Stimulated activated CD8-positive, alpha-beta memory T cell treated with anti-CD3 and anti-CD28 coated beads, Interleukin-7, amount 100 ng/mL, for 1 hour (primary cell): ENCODE results near the gene RXRA.

Experiments
- DNase-seq, 2 donors: peaks; one replicate each; pipeline ENCODE4 v3.0.0-alpha.2; 2020; ENCODE audit warnings: low read depth in 2 of 2

Gene RXRA

GRCh38 chr9:134416385-134417015 is 90.2 kb downstream of the RXRA start:
- no peak for DNase-seq

- DNase-seq, result no peak
Measured at GRCh38 chr9:134418354-134418753, 92.1 kb downstream of the RXRA start.

GRCh38 chr9:134419000-134419683 is 92.9 kb downstream of the RXRA start:
- no peak for DNase-seq

GRCh38 chr9:134419684-134420076 is 93.4 kb downstream of the RXRA start:
- DNase-seq, result no peak

- no peak for DNase-seq
Measured at GRCh38 chr9:134420281-134420845, 94.1 kb downstream of the RXRA start.

GRCh38 chr9:134420974-134421432 is 94.7 kb downstream of the RXRA start:
- DNase-seq, result no peak

- no peak for DNase-seq
Measured at GRCh38 chr9:134421888-134422287, 95.6 kb downstream of the RXRA start.

- no peak for DNase-seq
Measured at GRCh38 chr9:134422301-134423090, 96.2 kb downstream of the RXRA start.

GRCh38 chr9:134423166-134423565 is 96.9 kb downstream of the RXRA start:
- no peak for DNase-seq

- no peak for DNase-seq
Measured at GRCh38 chr9:134423749-134424148, 97.5 kb downstream of the RXRA start.

GRCh38 chr9:134424818-134425217 is 98.6 kb downstream of the RXRA start:
- DNase-seq, result no peak

GRCh38 chr9:134425401-134425800 is 99.1 kb downstream of the RXRA start:
- no peak for DNase-seq

GRCh38 chr9:134425812-134426211 is 99.6 kb downstream of the RXRA start:
- DNase-seq, result no peak

GRCh38 chr9:134426436-134426835 is 100.2 kb downstream of the RXRA start:
- no peak for DNase-seq

- DNase-seq, result no peak
Measured at GRCh38 chr9:134427153-134427782, 101.0 kb downstream of the RXRA start.

GRCh38 chr9:134428559-134428958 is 102.3 kb downstream of the RXRA start:
- no peak for DNase-seq

- no peak for DNase-seq
Measured at GRCh38 chr9:134429007-134429406, 102.8 kb downstream of the RXRA start.

- DNase-seq, result no peak
Measured at GRCh38 chr9:134429481-134429880, 103.2 kb downstream of the RXRA start.

GRCh38 chr9:134431095-134431494 is 104.8 kb downstream of the RXRA start:
- no peak for DNase-seq

- no peak for DNase-seq
Measured at GRCh38 chr9:134431626-134432025, 105.4 kb downstream of the RXRA start.

GRCh38 chr9:134432471-134432870 is 106.2 kb downstream of the RXRA start:
- no peak for DNase-seq

GRCh38 chr9:134433101-134433500 is 106.8 kb downstream of the RXRA start:
- no peak for DNase-seq
